CD4-positive, alpha-beta T cell treated with Interleukin-1 beta for 1 hour (primary cell): ENCODE results near the gene ATP1A1.

Experiments used
- DNase-seq, 2 donors: peaks; one replicate each; pipeline ENCODE4 v3.0.0-alpha.2; 2020 to 2022

Gene ATP1A1

DNA sequence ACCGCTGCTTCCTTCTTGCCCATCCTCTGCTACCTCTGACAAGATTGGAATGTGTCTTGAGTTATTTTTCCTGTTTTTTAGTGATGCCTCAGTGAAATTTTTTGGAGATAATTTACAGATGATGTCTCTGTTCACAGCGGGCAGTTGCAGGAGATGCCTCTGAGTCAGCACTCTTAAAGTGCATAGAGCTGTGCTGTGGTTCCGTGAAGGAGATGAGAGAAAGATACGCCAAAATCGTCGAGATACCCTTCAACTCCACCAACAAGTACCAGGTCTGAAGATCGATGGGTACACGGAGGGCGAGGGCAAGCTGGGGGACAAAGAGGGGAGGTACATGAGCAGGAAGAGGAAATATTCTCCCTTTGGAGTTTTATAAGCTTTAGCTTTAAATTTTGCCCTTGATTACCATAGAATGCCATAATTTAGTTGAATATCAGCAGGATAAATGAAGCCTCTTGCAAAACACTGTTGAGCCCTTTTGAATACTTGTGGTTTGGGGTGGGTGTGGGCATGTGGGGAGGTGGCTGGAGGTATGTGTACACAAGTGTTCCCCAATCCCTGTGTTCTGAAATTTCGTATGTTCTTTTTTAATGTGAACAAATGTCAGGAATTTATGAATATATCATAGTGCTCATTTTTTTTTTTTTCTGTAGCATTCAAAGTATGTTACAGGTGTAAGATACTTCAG lies 19.8 kb downstream of the ATP1A1 start:
- no peak for DNase-seq

DNA sequence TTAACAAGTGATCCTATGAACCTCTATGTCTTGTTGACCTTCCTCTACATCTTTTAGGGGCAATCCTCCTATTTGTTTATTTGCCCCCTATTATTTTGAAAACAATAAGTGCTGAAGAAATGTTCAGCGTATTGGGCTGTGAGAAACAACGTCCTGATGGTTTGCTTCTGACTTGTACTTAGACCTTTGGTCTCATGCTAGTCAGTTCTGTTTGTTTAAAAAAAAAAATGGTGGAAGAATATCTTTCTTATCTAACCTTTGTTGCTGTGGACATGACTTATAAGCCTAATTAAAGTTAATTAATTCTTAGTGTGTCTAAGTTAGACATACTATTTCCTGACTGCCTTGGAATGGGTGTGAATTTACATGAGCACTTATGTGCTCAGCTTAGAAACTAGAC lies 20.7 kb downstream of the ATP1A1 start:
- DNase-seq, result no peak

DNA sequence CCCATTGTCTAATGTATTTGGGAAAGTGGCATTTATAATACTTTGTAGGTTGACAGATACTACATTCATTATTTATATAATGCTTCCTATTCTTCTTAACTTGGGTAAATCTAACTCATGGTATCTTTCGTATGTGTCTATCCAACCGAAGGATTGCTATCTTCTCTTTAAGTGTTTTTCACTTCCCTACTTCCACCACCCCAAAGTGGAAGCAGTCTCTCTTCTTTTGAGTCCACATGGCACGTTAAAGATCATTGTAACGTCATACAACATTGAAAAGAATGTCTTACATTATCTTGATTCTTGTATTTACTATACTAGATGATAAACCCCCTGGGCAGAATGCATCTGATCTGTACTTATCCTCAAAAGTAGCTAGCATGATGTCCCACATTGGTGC lies 21.2 kb downstream of the ATP1A1 start:
- no peak for DNase-seq

DNA sequence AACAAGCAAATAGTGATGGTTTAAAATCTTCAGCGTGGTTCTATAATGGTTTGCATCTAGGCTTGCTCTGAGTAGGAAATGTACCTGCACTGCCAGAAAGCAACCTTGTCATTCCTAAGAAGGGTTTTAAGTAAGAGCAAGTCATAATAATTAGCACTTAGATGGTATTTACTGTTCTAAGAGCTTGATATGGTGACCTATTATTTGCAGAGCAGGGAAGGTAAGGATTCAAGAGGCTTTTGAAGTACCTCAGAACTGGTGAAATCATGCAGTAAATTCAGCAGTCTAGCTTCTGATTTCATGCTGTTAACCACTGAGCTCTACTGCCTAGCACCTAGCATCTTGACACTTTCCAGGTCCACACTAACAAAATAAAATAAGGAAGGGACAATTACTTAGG lies 23.7 kb downstream of the ATP1A1 start:
- no peak for DNase-seq

DNA sequence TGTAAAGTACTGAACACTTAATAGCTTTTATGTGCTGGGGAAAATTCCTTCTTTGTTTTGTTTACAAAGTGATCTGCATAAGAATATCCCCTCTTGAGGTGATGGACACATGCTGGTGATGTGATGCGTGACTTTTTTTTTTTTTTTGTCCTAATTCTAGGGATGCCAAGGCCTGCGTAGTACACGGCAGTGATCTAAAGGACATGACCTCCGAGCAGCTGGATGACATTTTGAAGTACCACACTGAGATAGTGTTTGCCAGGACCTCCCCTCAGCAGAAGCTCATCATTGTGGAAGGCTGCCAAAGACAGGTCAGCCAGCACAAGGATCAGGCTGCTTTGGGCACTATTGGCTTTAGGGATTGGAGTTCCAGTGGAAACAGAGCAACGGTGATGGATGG lies 24.7 kb downstream of the ATP1A1 start:
- DNase-seq, result no peak

DNA sequence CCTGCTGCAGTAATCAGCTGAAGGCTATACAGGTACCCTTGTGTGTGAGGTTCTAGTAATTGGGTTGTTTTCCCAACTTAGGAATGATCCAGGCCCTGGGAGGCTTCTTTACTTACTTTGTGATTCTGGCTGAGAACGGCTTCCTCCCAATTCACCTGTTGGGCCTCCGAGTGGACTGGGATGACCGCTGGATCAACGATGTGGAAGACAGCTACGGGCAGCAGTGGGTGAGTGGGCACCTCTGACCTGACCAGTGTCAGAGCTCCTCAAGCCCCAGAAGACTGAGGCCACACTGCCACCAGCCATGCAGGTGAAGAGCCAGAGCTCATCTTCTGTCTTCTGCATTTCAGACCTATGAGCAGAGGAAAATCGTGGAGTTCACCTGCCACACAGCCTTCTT lies 27.7 kb downstream of the ATP1A1 start:
- no peak for DNase-seq

DNA sequence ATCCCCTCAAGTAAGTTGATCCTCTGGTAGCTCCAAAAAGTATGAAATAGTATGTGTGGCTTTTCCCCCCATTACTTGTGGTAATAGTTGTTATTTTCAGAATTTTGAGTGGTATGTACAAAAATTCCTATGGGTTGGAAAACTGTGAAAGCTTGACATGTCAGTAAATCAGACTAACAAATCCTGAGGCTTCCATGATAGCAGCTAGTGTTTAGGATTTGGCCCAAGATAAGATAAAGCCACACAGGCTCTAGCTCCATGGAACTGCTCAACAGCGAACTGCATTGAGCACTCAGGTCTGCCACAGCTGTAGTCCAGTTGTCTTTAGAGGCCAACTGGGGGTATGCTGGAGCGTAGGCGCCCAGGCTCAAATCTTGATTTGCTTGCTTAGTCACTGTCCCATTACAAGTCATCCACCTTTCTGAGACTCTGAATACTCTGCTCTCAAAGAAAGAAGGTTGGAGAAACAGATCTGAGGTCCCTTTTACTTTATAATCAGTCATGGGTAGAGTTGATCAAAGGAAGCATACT lies 28.7 kb downstream of the ATP1A1 start:
- no peak for DNase-seq

DNA sequence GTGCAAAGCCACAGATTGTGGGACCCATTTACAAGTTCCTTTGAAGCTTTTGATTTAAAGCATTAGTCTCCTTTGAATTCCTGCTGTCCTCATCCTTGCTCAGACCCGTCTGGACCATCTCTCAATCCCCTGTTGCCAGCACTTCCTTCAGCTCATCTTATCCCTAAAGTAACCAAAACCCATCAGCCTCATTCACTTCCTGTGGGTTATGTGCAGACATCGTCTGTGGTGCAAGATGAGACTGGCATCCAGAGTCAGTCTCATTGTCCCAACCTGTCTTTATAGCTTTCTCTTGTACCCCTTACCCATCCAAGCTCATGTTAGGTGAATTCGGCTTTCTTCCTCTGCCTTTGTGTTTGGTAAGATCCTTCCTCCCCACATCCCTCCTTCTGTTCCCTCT lies 29.3 kb downstream of the ATP1A1 start:
- DNase-seq, result no peak

DNA sequence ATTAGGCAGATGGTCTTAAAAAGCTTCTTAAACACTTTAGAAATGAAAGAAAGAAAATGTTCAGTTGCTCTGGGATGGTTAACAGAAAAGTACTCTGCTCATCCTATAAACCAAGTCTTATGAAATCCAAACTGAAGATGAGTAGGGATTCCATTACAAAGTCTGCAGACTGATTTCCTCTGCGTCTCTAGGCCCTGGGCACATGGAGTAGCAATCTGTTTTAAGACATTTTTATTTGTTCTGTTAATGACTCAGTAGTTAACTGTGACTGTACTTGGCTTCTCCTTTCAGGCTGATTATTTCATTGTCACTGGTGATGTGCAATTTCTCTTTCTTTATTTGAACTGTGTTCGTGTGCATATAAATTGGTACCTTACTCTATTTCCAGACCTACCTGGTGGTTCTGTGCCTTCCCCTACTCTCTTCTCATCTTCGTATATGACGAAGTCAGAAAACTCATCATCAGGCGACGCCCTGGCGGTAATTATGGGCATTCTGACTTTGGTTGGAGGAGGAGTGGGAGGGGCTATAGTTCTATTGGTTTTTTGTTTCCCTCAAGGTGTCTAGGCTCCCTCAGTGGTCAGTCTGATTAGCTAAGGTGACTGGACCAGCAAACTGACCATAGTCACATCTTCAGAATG lies 30.6 kb downstream of the ATP1A1 start:
- no peak for DNase-seq

DNA sequence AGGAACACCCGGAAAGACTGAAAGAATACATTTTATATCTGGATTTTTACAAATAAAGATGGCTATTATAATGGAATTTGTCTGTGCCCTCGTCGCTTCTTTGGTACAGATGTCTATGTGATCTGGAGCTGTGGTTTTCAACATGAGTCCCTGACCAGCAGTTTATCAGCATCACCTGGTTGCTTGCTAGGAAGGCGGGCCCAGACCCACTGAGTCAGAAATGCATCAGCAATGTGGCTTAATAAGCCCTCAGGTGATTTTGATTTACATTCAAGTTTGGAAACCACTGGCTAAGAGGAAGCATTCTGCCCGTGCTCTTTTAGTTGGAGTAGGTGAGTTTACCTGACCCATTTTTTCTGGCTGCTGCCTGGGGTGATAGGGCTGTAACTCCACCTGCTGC lies 31.7 kb downstream of the ATP1A1 start:
- no peak for DNase-seq

DNA sequence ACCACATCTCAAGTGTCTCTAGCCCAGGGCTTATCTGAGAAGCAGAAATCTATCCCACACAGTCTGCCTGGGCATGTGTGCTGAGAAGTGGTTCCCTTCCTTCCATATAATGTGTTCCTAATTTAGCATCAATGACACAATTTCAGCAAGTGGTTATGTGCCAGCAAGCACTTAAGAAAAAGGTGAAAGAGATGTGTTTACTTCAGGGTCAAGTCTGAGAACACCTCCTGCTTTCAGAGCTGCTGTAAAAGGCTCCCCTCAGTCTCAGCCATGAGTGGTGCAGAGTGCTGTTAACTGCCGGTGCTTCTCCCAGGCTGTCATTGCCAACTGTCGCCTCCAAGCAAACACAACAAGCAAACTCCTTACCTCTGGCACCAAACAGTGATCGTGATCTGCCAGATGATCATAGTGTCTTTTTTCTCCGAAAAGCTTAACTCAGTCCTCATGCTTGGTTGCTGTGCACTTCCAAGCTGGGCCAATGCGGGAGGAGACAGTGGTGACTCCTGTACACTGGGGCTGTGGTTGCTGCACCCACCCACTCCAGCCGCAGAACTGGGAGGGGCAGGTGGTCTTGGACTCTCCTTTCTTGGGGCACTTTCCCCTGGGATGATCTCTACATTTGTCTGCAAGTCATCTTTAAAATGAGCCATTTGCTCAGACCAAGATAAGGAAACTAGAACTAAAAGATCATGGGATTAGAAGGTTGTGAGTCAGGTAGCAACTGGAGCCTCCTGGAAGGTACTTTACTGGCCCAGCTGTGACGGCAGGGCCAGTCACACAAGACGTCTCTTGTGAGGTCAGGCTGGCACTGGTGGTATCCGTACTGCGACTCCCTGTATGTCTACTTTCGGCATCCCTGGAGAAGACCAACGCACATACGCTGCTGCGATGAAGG lies 32.4 kb downstream of the ATP1A1 start:
- no peak for DNase-seq

DNA sequence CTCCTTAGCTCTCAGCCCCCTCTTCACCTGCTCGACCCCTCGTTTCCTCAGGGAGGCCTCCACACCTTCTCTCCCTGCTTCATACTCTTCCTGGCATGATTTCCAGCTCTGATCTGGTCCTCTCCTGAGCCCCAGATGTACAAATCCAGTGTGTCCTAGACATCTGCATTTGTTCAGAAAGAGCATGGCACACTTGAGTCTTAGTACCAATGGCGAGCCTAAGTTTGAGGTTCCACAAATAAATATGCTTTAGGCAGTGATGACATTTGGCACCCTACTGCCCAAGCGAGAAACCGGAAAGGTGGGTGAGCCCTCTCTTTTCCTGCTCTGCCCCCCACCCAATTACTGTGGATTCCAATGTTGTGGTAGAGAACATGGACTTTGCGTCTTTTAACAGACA lies 34.0 kb downstream of the ATP1A1 start:
- DNase-seq, result no peak

DNA sequence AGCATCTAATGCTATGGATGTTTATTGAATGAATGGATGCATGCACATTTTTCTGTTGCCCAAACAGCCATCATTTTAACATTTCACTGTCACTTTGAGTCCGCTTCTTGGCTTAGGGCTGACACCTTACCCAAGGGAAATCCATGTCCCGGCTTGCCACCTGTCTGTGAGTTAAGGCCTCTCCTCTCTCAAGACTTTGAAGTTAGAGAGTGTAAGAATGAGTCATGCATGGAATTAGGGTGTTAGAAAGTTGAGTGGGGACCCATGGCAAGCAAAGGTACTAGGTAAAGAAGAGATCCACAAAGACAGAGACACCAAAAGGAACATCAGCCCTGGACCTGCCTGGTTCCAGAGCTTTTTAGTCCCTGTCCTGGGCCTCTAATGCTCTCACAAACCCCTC lies 35.1 kb downstream of the ATP1A1 start:
- DNase-seq, result no peak

DNA sequence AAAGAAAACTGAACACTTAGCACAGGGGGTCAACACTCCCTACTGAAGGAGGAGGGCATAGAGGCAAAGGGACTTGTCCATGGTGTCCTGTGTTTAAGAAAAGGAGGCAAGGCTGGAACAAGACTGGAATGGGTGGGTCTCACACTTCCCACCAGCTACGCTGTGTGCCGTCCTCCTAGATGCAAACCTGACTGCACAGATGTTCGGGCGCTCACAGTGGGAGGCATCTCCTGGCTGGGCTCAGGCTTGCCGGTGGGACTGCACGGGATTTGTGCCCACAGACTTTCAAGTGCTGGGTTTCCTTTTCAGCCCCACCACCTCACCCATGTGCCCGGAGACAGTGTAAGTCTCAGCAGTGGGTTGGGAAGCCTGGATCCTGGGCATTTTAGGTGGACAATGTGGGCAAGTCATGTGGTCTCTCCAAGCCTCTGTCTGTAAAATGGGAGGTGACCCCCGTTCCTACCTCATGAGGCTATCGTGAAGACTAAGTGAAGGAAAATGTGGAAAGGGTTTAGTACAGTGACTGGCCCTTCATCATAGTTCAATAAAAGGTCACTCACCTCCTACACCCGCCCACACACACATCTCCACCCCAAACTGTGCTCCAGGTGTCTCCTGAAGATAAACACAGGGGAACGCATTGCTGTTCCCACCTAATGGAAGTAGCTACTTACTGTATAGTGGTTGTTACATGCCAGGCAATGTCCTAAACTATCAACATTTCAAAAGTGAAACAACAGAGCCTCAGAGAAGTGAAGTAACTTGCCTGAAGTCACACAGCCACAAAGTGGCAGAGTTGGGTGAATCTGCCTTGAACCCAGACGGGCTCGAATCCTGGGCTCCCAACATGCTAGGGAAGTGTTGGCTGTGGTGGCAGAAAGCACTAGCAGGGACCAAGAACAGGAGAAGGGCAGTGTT lies 36.0 kb downstream of the ATP1A1 start:
- DNase-seq, result no peak

DNA sequence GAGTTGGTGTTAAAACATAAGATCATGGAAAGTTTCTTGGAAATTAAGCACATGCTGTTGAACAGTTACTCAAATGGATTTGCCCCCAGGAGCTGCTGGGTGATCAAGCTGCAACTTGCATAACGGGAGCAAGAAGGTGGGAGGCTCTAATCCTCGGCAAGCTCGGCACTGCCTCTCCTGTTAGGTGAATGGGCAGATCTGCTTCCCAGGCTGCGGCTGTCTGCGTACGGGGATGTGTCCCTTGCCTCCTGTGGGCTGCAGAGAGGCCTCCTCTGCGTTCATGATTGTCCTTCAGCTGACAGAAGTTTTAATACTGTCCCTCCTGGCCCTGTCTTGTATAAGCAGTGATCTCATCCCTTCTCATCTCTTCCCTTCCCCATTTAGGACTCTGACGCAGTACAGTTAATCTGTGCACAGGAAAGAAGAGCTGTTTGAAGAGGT lies 36.7 kb downstream of the ATP1A1 start:
- DNase-seq, result no peak

DNA sequence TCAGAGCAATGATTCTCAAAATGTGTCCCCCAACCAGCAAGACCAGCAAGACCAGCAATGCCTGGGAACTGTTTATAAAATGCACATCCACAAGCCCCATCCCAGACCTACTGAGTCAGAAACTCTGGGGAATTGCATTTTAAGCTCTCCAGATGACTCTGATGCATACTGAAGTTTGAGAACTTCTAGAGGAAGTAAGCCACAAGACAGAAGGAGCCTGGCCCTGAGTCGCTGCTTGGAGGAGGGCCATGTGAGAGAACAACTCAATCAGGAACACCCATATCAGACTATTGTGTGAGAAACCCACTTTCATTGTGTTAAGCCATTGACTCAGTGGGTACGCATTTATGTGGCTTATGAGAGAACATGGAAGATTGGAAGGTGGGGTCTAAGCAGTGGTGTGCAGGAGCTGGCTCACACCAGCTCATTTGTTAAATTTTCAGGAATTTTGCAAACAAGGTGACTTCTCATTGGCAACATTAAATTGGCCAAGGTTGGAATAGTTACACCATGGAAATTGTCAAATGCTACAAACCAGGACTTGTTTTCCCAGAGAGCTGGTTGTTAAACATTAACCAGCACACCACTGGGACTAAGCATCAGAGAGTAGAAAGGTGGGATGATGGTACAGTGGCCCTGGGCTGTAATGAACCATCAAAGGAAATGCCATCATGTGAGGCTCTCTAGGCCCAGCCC lies 38.9 kb downstream of the ATP1A1 start:
- no peak for DNase-seq

DNA sequence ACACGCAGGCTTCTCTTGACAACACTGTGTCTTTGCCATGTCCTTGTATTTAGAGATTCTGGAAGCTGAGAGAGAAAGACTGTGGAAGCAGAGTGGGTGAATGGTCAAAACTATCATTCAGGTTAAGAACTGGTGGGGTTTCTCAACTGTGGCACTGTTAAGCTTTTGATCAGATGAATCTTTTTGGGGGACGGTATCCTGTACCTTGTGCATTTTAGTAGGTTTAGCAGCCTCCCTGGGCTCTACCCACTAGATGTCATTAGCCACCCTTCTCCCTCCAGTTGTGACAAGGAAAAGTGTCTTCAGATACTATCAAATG lies 39.4 kb downstream of the ATP1A1 start:
- no peak for DNase-seq

DNA sequence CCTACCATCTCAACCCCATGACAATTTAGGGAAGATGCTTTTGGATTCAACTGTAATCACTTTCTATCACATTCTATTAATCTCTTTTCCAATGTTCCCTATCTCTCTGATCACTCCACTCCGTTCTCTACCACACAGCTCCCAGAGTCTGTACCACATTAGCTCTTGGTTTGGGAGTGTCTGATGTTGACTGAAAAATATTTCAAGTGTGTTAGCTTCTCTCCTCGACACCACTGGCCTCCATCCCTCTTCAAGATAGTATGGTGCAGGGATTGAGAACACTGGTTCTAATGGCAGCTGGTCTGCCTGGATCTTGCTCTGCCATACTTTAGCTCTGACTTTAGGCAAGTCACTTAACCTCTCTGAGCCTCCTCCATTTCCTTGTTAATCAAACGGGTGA lies 39.9 kb downstream of the ATP1A1 start:
- no peak for DNase-seq

DNA sequence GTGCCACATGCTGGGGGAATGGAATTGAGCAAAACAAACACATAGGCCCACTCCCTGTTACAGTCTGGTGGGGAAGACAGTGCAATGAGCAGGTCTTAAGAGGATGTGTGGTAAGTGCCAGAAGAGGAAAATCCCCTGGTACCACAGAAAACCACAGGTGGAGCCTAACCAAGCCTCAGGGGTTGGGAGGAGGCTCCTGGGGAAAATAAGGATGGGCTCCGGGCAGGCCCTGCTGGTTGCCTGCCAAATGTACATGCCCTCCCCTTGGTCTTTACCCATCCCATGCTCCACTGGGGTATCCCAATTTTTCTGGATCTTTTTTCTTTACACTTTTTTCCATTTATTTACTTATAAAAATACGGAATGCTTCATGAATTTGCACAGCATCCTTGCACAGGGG lies 40.4 kb downstream of the ATP1A1 start:
- DNase-seq, result no peak

DNA sequence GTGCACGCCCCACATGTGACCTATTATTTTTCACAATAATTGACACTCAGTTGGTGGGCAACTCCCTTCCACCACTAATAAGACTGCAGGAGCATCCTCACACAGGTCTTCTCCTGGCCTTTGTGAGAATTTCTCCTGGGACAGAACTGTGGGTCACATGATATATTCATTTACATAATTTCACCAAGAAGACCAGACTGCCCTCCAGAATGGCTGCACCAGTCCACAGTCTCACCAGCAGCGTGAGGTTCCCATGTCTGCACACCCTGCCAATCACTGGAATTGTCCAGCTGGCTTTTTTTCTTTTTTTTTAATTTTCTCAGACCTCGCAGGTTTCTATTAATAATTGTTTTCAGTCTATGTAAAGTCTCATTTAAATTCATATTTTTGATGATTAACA lies 41.3 kb downstream of the ATP1A1 start:
- DNase-seq, result no peak

DNA sequence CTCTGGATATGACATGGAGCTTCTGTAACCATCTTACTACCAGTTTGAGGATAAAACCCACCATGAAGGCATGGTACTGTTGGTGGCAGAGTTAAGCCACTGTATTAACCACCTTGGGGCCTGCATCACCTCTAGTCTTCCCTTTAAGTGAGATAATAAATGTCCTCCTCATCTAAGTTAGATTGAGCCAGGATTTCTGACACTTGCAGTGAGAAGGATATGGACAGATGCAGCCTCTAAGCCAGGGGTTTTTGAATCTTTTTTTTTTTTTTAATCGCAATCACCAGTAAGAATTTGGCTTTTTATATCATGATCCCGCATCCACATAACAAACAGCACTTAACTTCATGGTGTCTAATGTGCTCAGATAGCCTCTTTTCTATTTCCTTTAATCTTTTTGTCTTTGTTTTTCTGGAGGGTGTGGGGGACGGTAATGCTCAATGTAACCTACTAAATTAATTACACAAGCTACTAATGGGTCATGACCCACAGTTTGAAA lies 42.2 kb downstream of the ATP1A1 start:
- no peak for DNase-seq
